Progenitor cell of endocrine pancreas (in vitro differentiated cells): ENCODE data around the gene BSND. TPM values are rescaled to one million over a fixed set of nuclear protein-coding genes. Genes with fewer than 3 reads are reported as not detected.

Experiments
- DNase-seq: peaks from one replicate; pipeline ENCODE4 v3.0.0; 2021; ENCODE audit warnings: low spot score; ENCODE audit not compliant: unreplicated experiment
- H3K27ac Mint-ChIP-seq: 2 replicates; pipeline ENCODE4 v1.8.0; 2021; ENCODE audit warnings: mild to moderate bottlenecking, moderate library complexity, mixed read lengths
- H3K27me3 Mint-ChIP-seq: 2 replicates; pipeline ENCODE4 v1.8.0; 2021; ENCODE audit warnings: mixed read lengths
- H3K36me3 Mint-ChIP-seq: 2 replicates; pipeline ENCODE4 v1.8.0; 2022; ENCODE audit warnings: mixed read lengths; ENCODE audit not compliant: insufficient read depth
- H3K4me1 Mint-ChIP-seq: 2 replicates; pipeline ENCODE4 v1.8.0; 2021; ENCODE audit warnings: low read depth, mixed read lengths
- H3K4me3 Mint-ChIP-seq: 2 replicates; pipeline ENCODE4 v1.8.0; 2021; ENCODE audit warnings: low read depth, mild to moderate bottlenecking, moderate library complexity, mixed read lengths
- H3K9me3 Mint-ChIP-seq: 2 replicates; pipeline ENCODE4 v1.8.0; 2021; ENCODE audit warnings: low read depth, mixed read lengths
- CTCF ChIP-seq: fragments of 200-600 bp; sonication (generic); IDR thresholded peaks from one replicate; pipeline ENCODE4 v1.5.0; 2021; ENCODE audit warnings: antibody characterized with exemption, mild to moderate bottlenecking; ENCODE audit not compliant: unreplicated experiment
- long read RNA-seq: library from polyadenylated mRNA; unstranded; transcript quantifications from one replicate; pipeline ENCODE4 v2.0.0, GENCODE V29; 2020
- total RNA-seq: library from RNA; stranded (reverse); gene quantifications from 2 replicates; pipeline ENCODE4 v1.2.1, GENCODE V29; 2021

The BSND gene
- not detected in 2 replicates for total RNA-seq
- long read RNA-seq = 0 reads

DNA sequence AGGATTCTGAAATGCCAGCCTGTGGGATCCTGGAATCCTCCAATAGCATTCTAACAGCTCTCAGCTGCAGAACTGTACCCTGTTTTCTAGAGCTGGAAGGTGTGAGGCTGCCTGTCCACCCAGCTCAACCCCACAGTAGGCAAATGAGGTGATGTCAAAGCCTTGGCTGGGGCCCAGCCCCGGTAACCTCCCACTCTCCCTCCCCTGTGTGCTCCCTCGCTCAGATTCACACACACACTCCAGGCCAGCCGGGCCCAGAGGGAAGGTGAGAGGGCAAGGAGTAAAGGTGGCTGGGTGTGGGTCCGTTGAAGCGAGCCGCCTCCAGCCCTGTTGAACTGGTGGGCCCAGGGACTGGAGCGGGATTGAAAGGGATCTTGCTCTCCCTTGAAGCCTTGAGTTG lies at the start of gene BSND:
BSND (plus strand) TSS at position 257 of the 400 bp plus-strand sequence. CDS start 254 bp downstream, outside the sequence.
- Mint-ChIP-seq H3K4me1 (peaks cover 10% of the 10 kb centered on the region), H3K27me3 (peaks cover 63% of the 10 kb centered on the region), H3K4me3 (no peak within 1 kb of the TSS), H3K27ac (no peak within 1 kb of the TSS), H3K9me3 (no peaks in the 10 kb centered on the region), H3K36me3 (no peaks in the 10 kb centered on the region)
- DNase-seq = no peak
- TF ChIP-seq CTCF = no peak

GRCh38 chr1:54949053-54949452 lies 49.7 kb upstream of the BSND start:
- H3K36me3 Mint-ChIP-seq = no peaks in the 10 kb centered on the region
- no peak for DNase-seq
- no peak overlapping the region for H3K27ac Mint-ChIP-seq
- H3K4me3 Mint-ChIP-seq = no peak overlapping the region
- H3K9me3 Mint-ChIP-seq = no peaks in the 10 kb centered on the region
- H3K4me1 Mint-ChIP-seq = peaks cover 12% of the 10 kb centered on the region
- H3K27me3 Mint-ChIP-seq = peaks cover 12% of the 10 kb centered on the region
- TF ChIP-seq CTCF = no peak

DNA sequence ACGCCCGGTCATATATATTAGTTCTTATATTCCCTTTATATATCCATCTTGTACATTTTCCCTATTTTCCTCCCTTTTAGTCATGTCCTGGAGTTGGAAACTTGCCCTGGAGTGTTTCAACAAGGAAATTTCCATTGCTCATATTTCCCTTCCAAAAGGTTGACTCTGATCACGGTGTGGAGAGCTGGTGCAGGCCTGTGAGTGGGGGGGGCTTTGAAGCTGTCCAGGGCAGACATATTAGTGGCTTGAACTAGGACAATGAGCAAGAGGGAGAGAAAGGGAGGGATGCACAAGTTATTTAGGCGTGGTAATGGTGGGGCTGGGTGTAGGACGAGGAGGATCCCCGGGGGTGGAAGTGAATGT lies 48.7 kb upstream of the BSND start:
- no peak overlapping the region for H3K4me3 Mint-ChIP-seq
- DNase-seq = no peak
- no peak for TF ChIP-seq CTCF
- no peaks in the 10 kb centered on the region for H3K36me3 Mint-ChIP-seq
- peaks cover 3% of the 10 kb centered on the region for H3K9me3 Mint-ChIP-seq
- H3K4me1 Mint-ChIP-seq = peaks cover 12% of the 10 kb centered on the region
- H3K27ac Mint-ChIP-seq = no peak overlapping the region
- peaks cover 12% of the 10 kb centered on the region for H3K27me3 Mint-ChIP-seq

DNA sequence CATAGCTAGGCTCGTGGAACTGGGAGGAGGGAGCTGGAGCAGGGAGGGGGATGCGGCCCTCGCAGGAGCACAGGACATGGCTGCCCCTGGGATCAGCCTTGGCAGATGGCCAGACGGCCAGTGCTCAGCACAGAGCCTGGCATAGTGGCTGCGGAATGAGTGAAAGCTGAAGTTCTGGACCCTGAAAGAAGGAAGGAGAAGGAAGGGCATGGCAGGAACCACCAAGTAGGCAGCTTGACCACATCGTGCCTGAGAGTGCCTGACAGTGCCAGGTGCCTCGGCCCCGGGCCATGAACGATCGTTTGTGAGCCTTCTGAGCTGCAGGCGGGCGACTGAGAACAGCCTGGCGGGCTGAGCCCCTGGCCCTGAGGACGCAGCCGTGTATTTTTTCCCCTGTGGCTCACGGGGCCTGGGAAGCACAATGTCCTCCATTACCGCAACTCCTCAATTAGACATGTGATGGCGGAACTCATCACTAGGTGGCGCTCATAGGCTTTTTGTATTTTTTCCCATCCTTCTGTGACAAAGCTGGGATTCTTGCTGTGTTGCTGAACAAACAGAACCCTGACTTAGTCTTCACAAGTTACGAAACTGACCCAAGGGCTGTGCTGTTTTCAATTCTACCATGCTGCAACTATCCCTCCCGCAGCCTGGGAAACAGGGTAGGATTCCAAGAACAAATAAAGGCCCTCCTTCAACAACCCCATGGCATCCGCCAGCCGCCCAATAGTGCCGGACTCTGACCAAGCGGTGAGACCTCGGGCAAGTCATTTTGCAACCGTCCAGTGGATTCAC lies 48.2 kb upstream of the BSND start:
- Mint-ChIP-seq H3K27ac (peak overlapping the region; percentile 86), H3K4me3 (no peak overlapping the region), H3K4me1 (peaks cover 12% of the 10 kb centered on the region), H3K9me3 (peaks cover 3% of the 10 kb centered on the region), H3K36me3 (no peaks in the 10 kb centered on the region), H3K27me3 (peaks cover 8% of the 10 kb centered on the region)
- TF ChIP-seq CTCF = peak; percentile 82
- peak; percentile 58 for DNase-seq

- Mint-ChIP-seq H3K9me3 (peaks cover 3% of the 10 kb centered on the region), H3K4me3 (no peak overlapping the region), H3K27me3 (peaks cover 1% of the 10 kb centered on the region), H3K27ac (no peak overlapping the region), H3K36me3 (no peaks in the 10 kb centered on the region), H3K4me1 (peaks cover 12% of the 10 kb centered on the region)
- no peak for TF ChIP-seq CTCF
- no peak for DNase-seq
These were observed 46.9 kb upstream of the BSND start for GRCh38 chr1:54951810-54952226.
